CD14-positive monocyte (primary cell): ENCODE data around the gene IFT25. TPM values are rescaled to one million over a fixed set of nuclear protein-coding genes. Genes with fewer than 3 reads are reported as not detected.

Experiments
- DNase-seq, 3 donors: peaks; one replicate each; pipeline ENCODE4 v3.0.0-alpha.2; 2011 to 2022
- H2AFZ ChIP-seq: 2 replicates; pipeline ENCODE4 v1.6.0; 2012; ENCODE audit warnings: mild to moderate bottlenecking, low read depth, low read length, inconsistent platforms; ENCODE audit not compliant: insufficient read depth, poor library complexity, severe bottlenecking
- H3K27ac ChIP-seq, 2 donors: 1 replicate in 1 of 2; 2 replicates in 1 of 2; pipeline ENCODE4 v1.5.1; 2012 to 2013; ENCODE audit warnings: low read length in 2 of 2, control low read depth in 1 of 2, inconsistent platforms in 1 of 2, low read depth in 1 of 2, mild to moderate bottlenecking in 1 of 2
- H3K27me3 ChIP-seq, 2 donors: one replicate each; pipeline versions ENCODE4 v1.6.0 to v1.6.1; 2011 to 2013; ENCODE audit warnings: low read length in 2 of 2; ENCODE audit not compliant: control insufficient read depth in 2 of 2, insufficient read depth in 2 of 2
- H3K36me3 ChIP-seq, 2 donors: replicated peaks in 1 of 2; 1 replicate in 1 of 2; 2 replicates in 1 of 2; pipeline versions ENCODE4 v1.5.1 to v1.6.1; 2012 to 2013; ENCODE audit warnings: low read length in 2 of 2, control low read depth in 1 of 2, inconsistent platforms in 1 of 2, mild to moderate bottlenecking in 1 of 2; ENCODE audit not compliant: insufficient read depth in 2 of 2, control insufficient read depth in 1 of 2
- H3K4me1 ChIP-seq, 2 donors: 1 replicate in 1 of 2; 2 replicates in 1 of 2; pipeline versions ENCODE4 v1.5.1 to v1.6.1; 2012 to 2013; ENCODE audit warnings: low read length in 2 of 2, control low read depth in 1 of 2, inconsistent platforms in 1 of 2, mild to moderate bottlenecking in 1 of 2, moderate library complexity in 1 of 2; ENCODE audit not compliant: insufficient read depth in 2 of 2, control insufficient read depth in 1 of 2
- H3K4me2 ChIP-seq: replicated peaks from 2 replicates; pipeline ENCODE3; 2012; ENCODE audit warnings: low read length, moderate library complexity, mild to moderate bottlenecking; ENCODE audit not compliant: poor library complexity, severe bottlenecking; ENCODE audit errors: extremely low read depth
- H3K4me3 ChIP-seq, 3 experiments: fragments of 200-600 bp in 1 of 3; sonication (generic) in 1 of 3; replicated peaks in 1 of 3; 1 replicate in 2 of 3; 2 replicates in 1 of 3; pipeline ENCODE4 v1.5.1; 2011 to 2013; ENCODE audit warnings: low read length in 3 of 3, mild to moderate bottlenecking in 3 of 3, control low read depth in 2 of 3, low read depth in 2 of 3, inconsistent platforms in 1 of 3, moderate library complexity in 1 of 3
- H3K79me2 ChIP-seq: 2 replicates; pipeline ENCODE4 v1.6.0; 2012; ENCODE audit warnings: mild to moderate bottlenecking, control low read depth, inconsistent platforms, low read length, moderate library complexity; ENCODE audit not compliant: insufficient read depth
- H3K9ac ChIP-seq: 2 replicates; pipeline ENCODE4 v1.6.0; 2017; ENCODE audit warnings: low read length, mild to moderate bottlenecking; ENCODE audit not compliant: insufficient read depth, poor library complexity, severe bottlenecking
- H3K9me3 ChIP-seq, 2 donors: replicated peaks in 1 of 2; 1 replicate in 1 of 2; 2 replicates in 1 of 2; pipeline versions ENCODE4 v1.5.1 to v1.6.1; 2012 to 2013; ENCODE audit warnings: low read length in 2 of 2, control low read depth in 1 of 2; ENCODE audit not compliant: control insufficient read depth in 1 of 2, insufficient read depth in 1 of 2
- H4K20me1 ChIP-seq: 2 replicates; pipeline ENCODE4 v1.6.0; 2012; ENCODE audit warnings: mild to moderate bottlenecking, low read length, control low read depth, moderate library complexity; ENCODE audit not compliant: insufficient read depth
- H3K27ac Mint-ChIP-seq, 7 donors: one replicate each; pipeline ENCODE4 v1.8.0; 2020; ENCODE audit warnings: mild to moderate bottlenecking in 7 of 7, mixed read lengths in 7 of 7, moderate library complexity in 6 of 7, inconsistent platforms in 2 of 7
- H3K27me3 Mint-ChIP-seq, 3 donors: one replicate each; pipeline ENCODE4 v1.8.0; 2021 to 2022; ENCODE audit warnings: low read depth in 3 of 3, mild to moderate bottlenecking in 3 of 3, mixed read lengths in 3 of 3, moderate library complexity in 3 of 3, inconsistent platforms in 1 of 3
- H3K36me3 Mint-ChIP-seq, 2 donors: one replicate each; pipeline ENCODE4 v1.8.0; 2020; ENCODE audit warnings: mixed read lengths in 2 of 2, inconsistent platforms in 1 of 2, mild to moderate bottlenecking in 1 of 2
- H3K4me1 Mint-ChIP-seq: one replicate; pipeline ENCODE4 v1.8.0; 2020; ENCODE audit warnings: mild to moderate bottlenecking, mixed read lengths
- H3K4me3 Mint-ChIP-seq, 2 donors: one replicate each; pipeline ENCODE4 v1.8.0; 2020; ENCODE audit warnings: mild to moderate bottlenecking in 2 of 2, mixed read lengths in 2 of 2, moderate library complexity in 1 of 2
- H3K9me3 Mint-ChIP-seq, 7 donors: one replicate each; pipeline ENCODE4 v1.8.0; 2020 to 2022; ENCODE audit warnings: mixed read lengths in 7 of 7, mild to moderate bottlenecking in 6 of 7, moderate library complexity in 6 of 7, inconsistent platforms in 2 of 7
- WGBS: methylation state at CpG from one replicate; pipeline ENCODE4 v1.1.5; 2013; ENCODE audit warnings: missing lambda C conversion rate; ENCODE audit not compliant: insufficient coverage; 5-methylcytosine and 5-hydroxymethylcytosine counted together
- intact Hi-C, 2 donors: fragments of 100-400 bp; cut with micrococcal nuclease; formaldehyde crosslinking; loops; one replicate each; pipeline versions ENCODE4 v1.15.0 to v1.15.1; 2023
- polyA plus RNA-seq, 3 donors: library from polyadenylated mRNA; depleted of rRNA in 1 of 3; unstranded in 2 of 3; stranded (reverse) in 1 of 3; fragments of 300-500 nt in 2 of 3; fragments of >200 nt in 1 of 3; fragmentation: Illumina TruSeq in 2 of 3; gene quantifications; 1 replicate in 2 of 3; 2 replicates in 1 of 3; pipeline ENCODE4 v1.2.3, GENCODE V29; 2012 to 2021
- TF ChIP-seq, protein P1 (sequence below): fragments of 200-600 bp; IDR thresholded peaks from one replicate; pipeline ENCODE4 v1.8.0; 2022; ENCODE audit warnings: antibody characterized with exemption, mild to moderate bottlenecking

Gene IFT25
- polyA plus RNA-seq, 3 donors: 17.1 to 30.6 (median 27.8) TPM

DNA sequence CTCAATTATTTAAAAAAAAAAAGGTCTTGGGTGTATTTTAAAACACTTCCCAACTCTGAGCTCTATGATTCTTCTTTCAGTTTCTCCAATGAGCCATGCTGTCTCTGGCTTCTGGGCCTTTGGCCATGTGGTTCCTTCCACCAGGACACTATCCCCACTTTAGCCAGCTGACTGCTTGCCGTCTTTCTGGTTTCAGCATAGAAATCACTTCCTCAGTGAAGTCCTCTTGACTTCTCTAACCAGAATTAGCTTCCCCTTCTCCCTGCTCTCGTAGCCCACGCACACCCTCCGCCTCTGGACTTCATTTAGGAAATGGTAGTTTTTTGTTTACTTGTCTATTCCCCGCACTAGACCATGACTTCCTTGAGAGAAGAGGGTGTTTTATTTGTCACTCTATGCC is 52.6 kb downstream of the IFT25 start:
- WGBS: no CpG with 5 or more reads among the region's 5 CpGs
- Histone ChIP-seq H2AFZ (peak overlapping the region; percentile 39), H3K79me2 (no peaks in the 10 kb centered on the region), H3K4me2 (peak overlapping the region; percentile 57), H3K4me1 (peaks cover 29 to 43% of the 10 kb centered on the region in 2 donors), H3K27ac (peak overlapping the region; percentile 80 to 81), H3K9ac (no peak overlapping the region), H3K27me3 (no peaks in the 10 kb centered on the region), H4K20me1 (no peaks in the 10 kb centered on the region), H3K36me3 (peaks cover 3 to 7% of the 10 kb centered on the region in 2 donors), H3K9me3 (no peaks in the 10 kb centered on the region), H3K4me3 (peak overlapping the region in 1 of 3 experiments; percentile 18)
- intact Hi-C loops: loop anchor here in 1 of 2 donors (5.0 to 10.0 kb wide), 2 partner anchors 56 to 162 kb away; partner anchors contain the start of genes NDC1, TCEANC2 and TMEM59
- H3K4me1 Mint-ChIP-seq: peaks cover 49% of the 10 kb centered on the region
- H3K36me3 Mint-ChIP-seq: peaks cover 0 to 1% of the 10 kb centered on the region in 2 donors
- DNase-seq: peak; percentile 79 to 92 (median 80)
- H3K27ac Mint-ChIP-seq: peak overlapping the region; percentile 80 to 95 (median 91)
- TF ChIP-seq, protein P1, sequence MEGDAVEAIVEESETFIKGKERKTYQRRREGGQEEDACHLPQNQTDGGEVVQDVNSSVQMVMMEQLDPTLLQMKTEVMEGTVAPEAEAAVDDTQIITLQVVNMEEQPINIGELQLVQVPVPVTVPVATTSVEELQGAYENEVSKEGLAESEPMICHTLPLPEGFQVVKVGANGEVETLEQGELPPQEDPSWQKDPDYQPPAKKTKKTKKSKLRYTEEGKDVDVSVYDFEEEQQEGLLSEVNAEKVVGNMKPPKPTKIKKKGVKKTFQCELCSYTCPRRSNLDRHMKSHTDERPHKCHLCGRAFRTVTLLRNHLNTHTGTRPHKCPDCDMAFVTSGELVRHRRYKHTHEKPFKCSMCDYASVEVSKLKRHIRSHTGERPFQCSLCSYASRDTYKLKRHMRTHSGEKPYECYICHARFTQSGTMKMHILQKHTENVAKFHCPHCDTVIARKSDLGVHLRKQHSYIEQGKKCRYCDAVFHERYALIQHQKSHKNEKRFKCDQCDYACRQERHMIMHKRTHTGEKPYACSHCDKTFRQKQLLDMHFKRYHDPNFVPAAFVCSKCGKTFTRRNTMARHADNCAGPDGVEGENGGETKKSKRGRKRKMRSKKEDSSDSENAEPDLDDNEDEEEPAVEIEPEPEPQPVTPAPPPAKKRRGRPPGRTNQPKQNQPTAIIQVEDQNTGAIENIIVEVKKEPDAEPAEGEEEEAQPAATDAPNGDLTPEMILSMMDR: no peak
- H3K4me3 Mint-ChIP-seq: peak overlapping the region; percentile 63 to 84
- peaks cover 0 to 2% (median 2%) of the 10 kb centered on the region in 3 donors for H3K27me3 Mint-ChIP-seq
- no peaks in the 10 kb centered on the region for H3K9me3 Mint-ChIP-seq

DNA sequence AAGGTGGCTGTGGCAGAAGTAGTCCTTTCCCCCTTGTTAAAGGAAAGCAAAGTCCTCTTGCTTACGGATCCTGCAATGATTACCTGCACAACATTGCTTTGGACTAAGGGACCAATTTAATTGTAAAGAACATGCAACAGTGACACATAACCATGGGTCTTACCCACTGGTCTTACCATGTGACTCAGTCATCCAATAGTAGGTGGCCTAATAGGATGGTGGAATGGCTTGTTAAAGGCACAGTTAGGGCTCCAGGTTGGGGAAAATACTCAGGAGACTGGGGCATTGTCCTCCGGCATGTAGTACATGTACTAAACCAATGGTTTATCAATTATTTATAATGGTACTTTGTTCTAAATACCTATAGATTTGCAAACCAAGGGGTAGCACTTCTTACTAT is 53.8 kb downstream of the IFT25 start:
- Histone ChIP-seq H3K27ac (no peak overlapping the region), H3K4me3 (no peak overlapping the region), H3K27me3 (no peaks in the 10 kb centered on the region), H3K4me1 (peaks cover 29 to 43% of the 10 kb centered on the region in 2 donors), H3K36me3 (peaks cover 9 to 20% of the 10 kb centered on the region in 2 donors), H2AFZ (no peak overlapping the region), H4K20me1 (no peaks in the 10 kb centered on the region), H3K4me2 (no peak overlapping the region), H3K9me3 (no peaks in the 10 kb centered on the region), H3K79me2 (no peaks in the 10 kb centered on the region), H3K9ac (no peak overlapping the region)
- no peak overlapping the region for H3K4me3 Mint-ChIP-seq
- H3K27ac Mint-ChIP-seq: peak overlapping the region in 4 of 7 donors; percentile 80 to 95 (median 90)
- intact Hi-C loops: loop anchor here (2.0 to 10.0 kb wide), 3 partner anchors 53 to 163 kb away; partner anchors contain the start of genes IFT25 (in 1 of the 2), NDC1 (in 1 of the 2), TCEANC2 (in 1 of the 2) and TMEM59 (in 1 of the 2)
- peaks cover 0 to 4% (median 2%) of the 10 kb centered on the region in 3 donors for H3K27me3 Mint-ChIP-seq
- no peaks in the 10 kb centered on the region for H3K9me3 Mint-ChIP-seq
- DNase-seq: peak in 1 of 3 donors; percentile 52
- TF ChIP-seq, protein P1: no peak
- H3K4me1 Mint-ChIP-seq: peaks cover 52% of the 10 kb centered on the region
- peaks cover 7 to 14% of the 10 kb centered on the region in 2 donors for H3K36me3 Mint-ChIP-seq
- no CpG with 5 or more reads among the region's 2 CpGs for WGBS
